Esophagus squamous epithelium (tissue), 5 donors: ENCODE results near the gene RAB36. TPM values are rescaled to one million over a fixed set of nuclear protein-coding genes. Genes with fewer than 3 reads are reported as not detected.

ENCODE experiments used
- DNase-seq: peaks from one replicate; lab custom pipeline; 2025; lab: John Stamatoyannopoulos, UW
- H3K27ac ChIP-seq, 4 donors: fragments of 200-600 bp; sonication (generic); one replicate each; pipeline ENCODE4 v1.5.1; 2016 to 2019; ENCODE audit warnings: mild to moderate bottlenecking in 1 of 4
- H3K27me3 ChIP-seq, 4 donors: fragments of 200-600 bp; sonication (generic); 1 replicate in 3 of 4; 2 replicates in 1 of 4; pipeline versions ENCODE4 v1.5.1 to v1.6.0; 2017 to 2021; ENCODE audit warnings: antibody characterized with exemption in 1 of 4
- H3K36me3 ChIP-seq, 3 donors: fragments of 200-600 bp; sonication (generic); one replicate each; pipeline ENCODE4 v1.5.1; 2016 to 2019
- H3K4me1 ChIP-seq, 3 donors: fragments of 200-600 bp; sonication (generic); one replicate each; pipeline ENCODE4 v1.5.1; 2017 to 2019
- H3K4me3 ChIP-seq, 4 donors: fragments of 200-600 bp; sonication (generic); 1 replicate in 3 of 4; 2 replicates in 1 of 4; pipeline ENCODE4 v1.5.1; 2016 to 2019; ENCODE audit warnings: mild to moderate bottlenecking in 2 of 4, moderate library complexity in 1 of 4
- H3K9me3 ChIP-seq, 3 donors: fragments of 200-600 bp; sonication (generic); one replicate each; pipeline ENCODE4 v1.5.1; 2016 to 2019
- POLR2A ChIP-seq, 4 donors: fragments of 450-650 bp; IDR thresholded peaks; one replicate each; pipeline ENCODE4 v1.6.1; 2017; ENCODE audit warnings: antibody characterized with exemption in 4 of 4, mild to moderate bottlenecking in 4 of 4, moderate library complexity in 3 of 4
- WGBS, 2 donors: methylation state at CpG; one replicate each; pipeline ENCODE4 v1.1.5; 2018; 5-methylcytosine and 5-hydroxymethylcytosine counted together
- intact Hi-C: fragments of 100-400 bp; cut with DNase I; formaldehyde crosslinking; loops from one replicate; pipeline ENCODE4 v1.15.0; 2022
- total RNA-seq, 4 donors: library from RNA; depleted of rRNA; stranded (reverse); fragments of >200 nt; gene quantifications; one replicate each; pipeline ENCODE4 v1.1.0, GENCODE V29; 2016
- TF ChIP-seq, protein P1 (sequence below), 6 experiments: fragments of 450-650 bp in 4 of 6; fragments of 200-600 bp in 2 of 6; sonication (generic) in 2 of 6; IDR thresholded peaks; one replicate each; pipeline ENCODE4 v1.5.1; 2016 to 2019; ENCODE audit warnings: antibody characterized with exemption in 6 of 6, mild to moderate bottlenecking in 4 of 6, moderate library complexity in 4 of 6
- donor health status: DM: yes; HTN: yes; CAD: no.

RAB36 gene
- total RNA-seq, 4 donors from 2014 or later = 1.4 to 3.9 (median 2.3) TPM

DNA sequence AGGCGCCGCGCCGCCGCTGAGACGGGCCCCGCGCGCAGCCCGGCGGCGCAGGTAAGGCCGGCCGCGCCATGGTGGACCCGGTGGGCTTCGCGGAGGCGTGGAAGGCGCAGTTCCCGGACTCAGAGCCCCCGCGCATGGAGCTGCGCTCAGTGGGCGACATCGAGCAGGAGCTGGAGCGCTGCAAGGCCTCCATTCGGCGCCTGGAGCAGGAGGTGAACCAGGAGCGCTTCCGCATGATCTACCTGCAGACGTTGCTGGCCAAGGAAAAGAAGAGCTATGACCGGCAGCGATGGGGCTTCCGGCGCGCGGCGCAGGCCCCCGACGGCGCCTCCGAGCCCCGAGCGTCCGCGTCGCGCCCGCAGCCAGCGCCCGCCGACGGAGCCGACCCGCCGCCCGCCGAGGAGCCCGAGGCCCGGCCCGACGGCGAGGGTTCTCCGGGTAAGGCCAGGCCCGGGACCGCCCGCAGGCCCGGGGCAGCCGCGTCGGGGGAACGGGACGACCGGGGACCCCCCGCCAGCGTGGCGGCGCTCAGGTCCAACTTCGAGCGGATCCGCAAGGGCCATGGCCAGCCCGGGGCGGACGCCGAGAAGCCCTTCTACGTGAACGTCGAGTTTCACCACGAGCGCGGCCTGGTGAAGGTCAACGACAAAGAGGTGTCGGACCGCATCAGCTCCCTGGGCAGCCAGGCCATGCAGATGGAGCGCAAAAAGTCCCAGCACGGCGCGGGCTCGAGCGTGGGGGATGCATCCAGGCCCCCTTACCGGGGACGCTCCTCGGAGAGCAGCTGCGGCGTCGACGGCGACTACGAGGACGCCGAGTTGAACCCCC lies 35.8 kb downstream of the RAB36 start:
- TF ChIP-seq, protein P1, sequence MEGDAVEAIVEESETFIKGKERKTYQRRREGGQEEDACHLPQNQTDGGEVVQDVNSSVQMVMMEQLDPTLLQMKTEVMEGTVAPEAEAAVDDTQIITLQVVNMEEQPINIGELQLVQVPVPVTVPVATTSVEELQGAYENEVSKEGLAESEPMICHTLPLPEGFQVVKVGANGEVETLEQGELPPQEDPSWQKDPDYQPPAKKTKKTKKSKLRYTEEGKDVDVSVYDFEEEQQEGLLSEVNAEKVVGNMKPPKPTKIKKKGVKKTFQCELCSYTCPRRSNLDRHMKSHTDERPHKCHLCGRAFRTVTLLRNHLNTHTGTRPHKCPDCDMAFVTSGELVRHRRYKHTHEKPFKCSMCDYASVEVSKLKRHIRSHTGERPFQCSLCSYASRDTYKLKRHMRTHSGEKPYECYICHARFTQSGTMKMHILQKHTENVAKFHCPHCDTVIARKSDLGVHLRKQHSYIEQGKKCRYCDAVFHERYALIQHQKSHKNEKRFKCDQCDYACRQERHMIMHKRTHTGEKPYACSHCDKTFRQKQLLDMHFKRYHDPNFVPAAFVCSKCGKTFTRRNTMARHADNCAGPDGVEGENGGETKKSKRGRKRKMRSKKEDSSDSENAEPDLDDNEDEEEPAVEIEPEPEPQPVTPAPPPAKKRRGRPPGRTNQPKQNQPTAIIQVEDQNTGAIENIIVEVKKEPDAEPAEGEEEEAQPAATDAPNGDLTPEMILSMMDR (IDR thresholded peaks at IDR 0.05) = no peak
- TF ChIP-seq POLR2A (IDR thresholded peaks at IDR 0.05) = no peak
- no peak for DNase-seq
- intact Hi-C loops = no loop called here
- WGBS, 2 donors = 0% methylated on average over 6 of the region's 112 CpGs; no CpG with 5 or more reads in 1 of the 2 donors
- peaks cover 0 to 4% (median 0%) of the 10 kb centered on the region in 3 donors for H3K9me3 ChIP-seq
- no peaks in the 10 kb centered on the region for H3K27me3 ChIP-seq
- peaks cover 0 to 6% (median 0%) of the 10 kb centered on the region in 3 donors for H3K36me3 ChIP-seq
- peak overlapping the region; percentile 55 to 89 (median 70) for H3K4me3 ChIP-seq
- peak overlapping the region; percentile 76 to 93 (median 88) for H3K27ac ChIP-seq
- peaks cover 49 to 86% (median 55%) of the 10 kb centered on the region in 3 donors for H3K4me1 ChIP-seq

DNA sequence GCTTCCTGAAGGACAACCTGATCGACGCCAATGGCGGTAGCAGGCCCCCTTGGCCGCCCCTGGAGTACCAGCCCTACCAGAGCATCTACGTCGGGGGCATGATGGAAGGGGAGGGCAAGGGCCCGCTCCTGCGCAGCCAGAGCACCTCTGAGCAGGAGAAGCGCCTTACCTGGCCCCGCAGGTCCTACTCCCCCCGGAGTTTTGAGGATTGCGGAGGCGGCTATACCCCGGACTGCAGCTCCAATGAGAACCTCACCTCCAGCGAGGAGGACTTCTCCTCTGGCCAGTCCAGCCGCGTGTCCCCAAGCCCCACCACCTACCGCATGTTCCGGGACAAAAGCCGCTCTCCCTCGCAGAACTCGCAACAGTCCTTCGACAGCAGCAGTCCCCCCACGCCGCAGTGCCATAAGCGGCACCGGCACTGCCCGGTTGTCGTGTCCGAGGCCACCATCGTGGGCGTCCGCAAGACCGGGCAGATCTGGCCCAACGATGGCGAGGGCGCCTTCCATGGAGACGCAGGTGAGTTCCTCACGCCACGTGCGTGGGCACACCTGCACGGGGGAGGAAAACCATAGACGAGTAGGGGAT lies 36.5 kb downstream of the RAB36 start:
- no peak for DNase-seq
- Histone ChIP-seq H3K9me3 (no peaks in the 10 kb centered on the region), H3K36me3 (peaks cover 0 to 6% (median 0%) of the 10 kb centered on the region in 3 donors), H3K4me3 (peak overlapping the region; percentile 55 to 89 (median 70)), H3K27ac (peak overlapping the region; percentile 69 to 93 (median 88)), H3K27me3 (no peaks in the 10 kb centered on the region), H3K4me1 (peaks cover 49 to 88% (median 55%) of the 10 kb centered on the region in 3 donors)
- WGBS, 2 donors = 0 to 29% methylated on average over 1 to 15 of the region's 43 CpGs
- intact Hi-C loops = no loop called here
- TF ChIP-seq, protein P1 (IDR thresholded peaks at IDR 0.05) = no peak
- TF ChIP-seq POLR2A (IDR thresholded peaks at IDR 0.05) = no peak

DNA sequence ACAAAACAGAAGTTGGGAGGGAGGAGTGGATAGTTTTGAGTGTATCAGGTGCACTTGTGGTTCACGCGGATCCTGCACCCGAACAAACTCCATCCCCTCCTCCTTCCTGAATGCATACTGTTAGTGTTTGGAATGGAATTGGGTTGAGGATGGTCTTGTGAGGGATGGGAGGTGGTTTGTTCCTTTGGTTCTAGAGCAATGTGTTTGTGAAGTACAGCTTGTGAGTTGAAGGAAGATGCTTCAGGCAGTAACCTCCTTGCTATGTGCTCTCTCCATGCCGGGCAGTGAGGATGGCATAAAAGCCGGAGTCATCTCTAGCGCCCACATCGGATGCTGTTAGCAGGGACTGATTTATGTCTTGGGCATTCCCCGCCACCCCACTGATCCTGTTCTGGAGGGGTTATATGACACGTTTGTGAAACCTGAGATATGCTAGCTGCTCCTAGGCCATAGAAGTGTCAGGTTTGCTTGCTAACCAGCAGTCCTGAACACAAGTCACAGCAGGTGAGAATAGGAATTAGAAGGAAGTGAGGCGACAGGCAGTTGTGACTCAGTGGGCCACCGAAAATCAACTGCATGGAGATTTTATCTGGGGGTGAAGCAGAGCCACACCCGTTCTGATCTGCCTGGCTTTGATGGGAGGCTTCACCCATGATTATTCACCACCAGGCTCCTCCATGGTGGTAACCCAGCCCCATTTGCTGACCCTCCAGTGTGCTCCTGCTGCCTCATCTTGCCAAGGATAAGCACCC lies 37.2 kb downstream of the RAB36 start:
- DNase-seq = no peak
- WGBS, 2 donors = 20 to 24% methylated on average over 12 of the region's 12 CpGs
- peak overlapping the region; percentile 69 to 93 (median 88) for H3K27ac ChIP-seq
- peak overlapping the region; percentile 55 to 89 (median 70) for H3K4me3 ChIP-seq
- TF ChIP-seq, protein P1 (IDR thresholded peaks at IDR 0.05) = no peak
- peak in 1 of 4 donors; percentile 21 for TF ChIP-seq POLR2A (IDR thresholded peaks at IDR 0.05)
- peaks cover 0 to 8% (median 0%) of the 10 kb centered on the region in 3 donors for H3K36me3 ChIP-seq
- no peaks in the 10 kb centered on the region for H3K9me3 ChIP-seq
- H3K27me3 ChIP-seq = no peaks in the 10 kb centered on the region
- intact Hi-C loops = no loop called here
- H3K4me1 ChIP-seq = peaks cover 49 to 88% (median 55%) of the 10 kb centered on the region in 3 donors

DNA sequence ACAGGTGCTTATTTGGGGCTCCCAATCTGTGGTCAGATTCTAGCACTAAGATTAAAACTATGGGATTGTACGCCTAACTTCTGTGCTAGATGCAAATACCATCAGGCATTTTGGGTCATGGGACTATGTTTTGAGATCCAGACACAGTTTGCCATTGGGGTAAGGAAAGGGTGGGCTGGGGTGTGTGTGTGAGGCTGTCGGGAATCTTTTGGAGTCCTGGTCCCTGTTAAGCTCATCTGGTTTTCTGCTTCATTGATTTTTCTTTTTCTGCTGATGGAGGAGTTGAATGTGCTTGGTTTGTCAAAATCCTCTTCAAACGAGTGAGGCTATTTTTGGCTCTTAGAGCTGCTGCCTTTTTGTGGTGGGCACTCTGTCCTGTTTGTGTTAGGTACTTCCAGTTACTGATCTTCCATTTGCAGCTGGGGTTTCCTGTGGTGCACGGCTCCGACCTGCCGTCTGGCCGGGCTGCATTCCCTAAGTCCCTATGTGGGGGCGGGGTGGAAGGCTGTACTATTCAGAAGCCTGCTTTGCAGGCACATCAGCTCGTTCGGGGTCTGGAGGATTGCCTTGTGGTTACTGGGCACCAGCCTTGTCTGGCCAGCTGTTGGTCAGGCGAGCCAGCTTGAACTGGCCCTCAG lies 37.9 kb downstream of the RAB36 start:
- H3K4me1 ChIP-seq = peaks cover 47 to 88% (median 57%) of the 10 kb centered on the region in 3 donors
- peak overlapping the region; percentile 69 to 93 (median 88) for H3K27ac ChIP-seq
- TF ChIP-seq, protein P1 (IDR thresholded peaks at IDR 0.05) = no peak
- TF ChIP-seq POLR2A (IDR thresholded peaks at IDR 0.05) = no peak
- 15 to 16% methylated on average over 5 to 6 of the region's 11 CpGs for WGBS, 2 donors
- no peak for DNase-seq
- no peaks in the 10 kb centered on the region for H3K27me3 ChIP-seq
- peak overlapping the region; percentile 55 to 89 (median 70) for H3K4me3 ChIP-seq
- intact Hi-C loops = no loop called here
- H3K9me3 ChIP-seq = no peaks in the 10 kb centered on the region
- H3K36me3 ChIP-seq = peaks cover 0 to 15% (median 0%) of the 10 kb centered on the region in 3 donors
